ENCODE measurements around the gene BTBD16. TPM values are rescaled to one million over a fixed set of nuclear protein-coding genes. Genes with fewer than 3 reads are reported as not detected.

BTBD16 gene
- total and polyA plus RNA-seq, 4 donors, result 0.42 to 2.8 (median 1.8) TPM

DNA sequence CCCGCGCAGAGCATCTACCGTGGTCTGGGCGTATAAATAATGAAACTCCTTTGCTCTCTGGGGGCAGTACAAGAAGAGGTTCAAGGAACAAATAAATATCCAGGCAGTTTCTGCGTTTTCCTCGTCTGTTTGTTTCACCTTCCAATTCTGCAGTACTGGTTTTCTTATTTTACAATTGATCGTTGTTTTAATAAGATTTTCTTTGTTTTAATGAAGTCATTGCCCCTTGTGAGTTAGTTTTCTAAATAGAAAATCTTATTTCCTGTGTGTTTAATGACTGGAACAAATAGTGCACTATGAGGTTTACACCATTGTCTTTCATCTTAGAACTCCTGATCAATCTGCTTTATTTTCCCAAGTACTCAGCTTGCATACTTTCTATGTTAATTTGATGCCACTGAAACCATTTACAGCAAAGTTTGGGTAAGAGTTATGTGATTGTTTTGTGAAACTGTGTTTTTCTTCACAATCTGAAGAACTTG, 104.6 kb downstream of the BTBD16 start:
- TF ChIP-seq YY1 (IDR thresholded peaks at IDR 0.05), result no peak
- no peak for TF ChIP-seq RAD21 (IDR thresholded peaks at IDR 0.05)
- TF ChIP-seq, protein P1, sequence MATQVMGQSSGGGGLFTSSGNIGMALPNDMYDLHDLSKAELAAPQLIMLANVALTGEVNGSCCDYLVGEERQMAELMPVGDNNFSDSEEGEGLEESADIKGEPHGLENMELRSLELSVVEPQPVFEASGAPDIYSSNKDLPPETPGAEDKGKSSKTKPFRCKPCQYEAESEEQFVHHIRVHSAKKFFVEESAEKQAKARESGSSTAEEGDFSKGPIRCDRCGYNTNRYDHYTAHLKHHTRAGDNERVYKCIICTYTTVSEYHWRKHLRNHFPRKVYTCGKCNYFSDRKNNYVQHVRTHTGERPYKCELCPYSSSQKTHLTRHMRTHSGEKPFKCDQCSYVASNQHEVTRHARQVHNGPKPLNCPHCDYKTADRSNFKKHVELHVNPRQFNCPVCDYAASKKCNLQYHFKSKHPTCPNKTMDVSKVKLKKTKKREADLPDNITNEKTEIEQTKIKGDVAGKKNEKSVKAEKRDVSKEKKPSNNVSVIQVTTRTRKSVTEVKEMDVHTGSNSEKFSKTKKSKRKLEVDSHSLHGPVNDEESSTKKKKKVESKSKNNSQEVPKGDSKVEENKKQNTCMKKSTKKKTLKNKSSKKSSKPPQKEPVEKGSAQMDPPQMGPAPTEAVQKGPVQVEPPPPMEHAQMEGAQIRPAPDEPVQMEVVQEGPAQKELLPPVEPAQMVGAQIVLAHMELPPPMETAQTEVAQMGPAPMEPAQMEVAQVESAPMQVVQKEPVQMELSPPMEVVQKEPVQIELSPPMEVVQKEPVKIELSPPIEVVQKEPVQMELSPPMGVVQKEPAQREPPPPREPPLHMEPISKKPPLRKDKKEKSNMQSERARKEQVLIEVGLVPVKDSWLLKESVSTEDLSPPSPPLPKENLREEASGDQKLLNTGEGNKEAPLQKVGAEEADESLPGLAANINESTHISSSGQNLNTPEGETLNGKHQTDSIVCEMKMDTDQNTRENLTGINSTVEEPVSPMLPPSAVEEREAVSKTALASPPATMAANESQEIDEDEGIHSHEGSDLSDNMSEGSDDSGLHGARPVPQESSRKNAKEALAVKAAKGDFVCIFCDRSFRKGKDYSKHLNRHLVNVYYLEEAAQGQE (IDR thresholded peaks at IDR 0.05), result no peak
- TF ChIP-seq RXRA (IDR thresholded peaks at IDR 0.05), result no peak
- TF ChIP-seq, protein P2, sequence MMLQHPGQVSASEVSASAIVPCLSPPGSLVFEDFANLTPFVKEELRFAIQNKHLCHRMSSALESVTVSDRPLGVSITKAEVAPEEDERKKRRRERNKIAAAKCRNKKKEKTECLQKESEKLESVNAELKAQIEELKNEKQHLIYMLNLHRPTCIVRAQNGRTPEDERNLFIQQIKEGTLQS (IDR thresholded peaks at IDR 0.05), result no peak
- no peak for TF ChIP-seq FOXA2 (IDR thresholded peaks at IDR 0.05)
- TF ChIP-seq, protein P3, sequence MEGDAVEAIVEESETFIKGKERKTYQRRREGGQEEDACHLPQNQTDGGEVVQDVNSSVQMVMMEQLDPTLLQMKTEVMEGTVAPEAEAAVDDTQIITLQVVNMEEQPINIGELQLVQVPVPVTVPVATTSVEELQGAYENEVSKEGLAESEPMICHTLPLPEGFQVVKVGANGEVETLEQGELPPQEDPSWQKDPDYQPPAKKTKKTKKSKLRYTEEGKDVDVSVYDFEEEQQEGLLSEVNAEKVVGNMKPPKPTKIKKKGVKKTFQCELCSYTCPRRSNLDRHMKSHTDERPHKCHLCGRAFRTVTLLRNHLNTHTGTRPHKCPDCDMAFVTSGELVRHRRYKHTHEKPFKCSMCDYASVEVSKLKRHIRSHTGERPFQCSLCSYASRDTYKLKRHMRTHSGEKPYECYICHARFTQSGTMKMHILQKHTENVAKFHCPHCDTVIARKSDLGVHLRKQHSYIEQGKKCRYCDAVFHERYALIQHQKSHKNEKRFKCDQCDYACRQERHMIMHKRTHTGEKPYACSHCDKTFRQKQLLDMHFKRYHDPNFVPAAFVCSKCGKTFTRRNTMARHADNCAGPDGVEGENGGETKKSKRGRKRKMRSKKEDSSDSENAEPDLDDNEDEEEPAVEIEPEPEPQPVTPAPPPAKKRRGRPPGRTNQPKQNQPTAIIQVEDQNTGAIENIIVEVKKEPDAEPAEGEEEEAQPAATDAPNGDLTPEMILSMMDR (IDR thresholded peaks at IDR 0.05; ENCODE audit: low read depth, low read length, missing input control), result no peak
- no peak for TF ChIP-seq SP1 (IDR thresholded peaks at IDR 0.05)
- peak overlapping the region; percentile 93 to 98 for H3K27ac ChIP-seq (ENCODE audit: low read depth in 1 of 2, low read length in 2 of 2)
- 1% methylated on average over 7 of the region's 7 CpGs for WGBS
- peaks cover 0 to 23% (median 11%) of the 10 kb centered on the region in 4 donors for H3K4me1 ChIP-seq (ENCODE audit: control insufficient read depth in 4 of 4, insufficient read depth in 4 of 4, low read length in 3 of 4)
- H3K9me3 ChIP-seq (ENCODE audit: control insufficient read depth in 4 of 4, low read length in 3 of 4), result no peaks in the 10 kb centered on the region
- H3K27me3 ChIP-seq (ENCODE audit: control insufficient read depth in 4 of 4, insufficient read depth in 4 of 4, low read length in 3 of 4), result no peaks in the 10 kb centered on the region
- DNase-seq (ENCODE audit: low spot score), result no peak
- H3K4me3 ChIP-seq (ENCODE audit: low read depth in 1 of 3, low read length in 3 of 3), result peak overlapping the region; percentile 67 to 100 (median 71)
- H3K9ac ChIP-seq (ENCODE audit: low read depth in 1 of 2, low read length in 2 of 2), result peak overlapping the region; percentile 76 to 91
- no peaks in the 10 kb centered on the region for H3K36me3 ChIP-seq (ENCODE audit: control insufficient read depth in 4 of 4, insufficient read depth in 3 of 4, low read depth in 1 of 4, low read length in 3 of 4)

DNA sequence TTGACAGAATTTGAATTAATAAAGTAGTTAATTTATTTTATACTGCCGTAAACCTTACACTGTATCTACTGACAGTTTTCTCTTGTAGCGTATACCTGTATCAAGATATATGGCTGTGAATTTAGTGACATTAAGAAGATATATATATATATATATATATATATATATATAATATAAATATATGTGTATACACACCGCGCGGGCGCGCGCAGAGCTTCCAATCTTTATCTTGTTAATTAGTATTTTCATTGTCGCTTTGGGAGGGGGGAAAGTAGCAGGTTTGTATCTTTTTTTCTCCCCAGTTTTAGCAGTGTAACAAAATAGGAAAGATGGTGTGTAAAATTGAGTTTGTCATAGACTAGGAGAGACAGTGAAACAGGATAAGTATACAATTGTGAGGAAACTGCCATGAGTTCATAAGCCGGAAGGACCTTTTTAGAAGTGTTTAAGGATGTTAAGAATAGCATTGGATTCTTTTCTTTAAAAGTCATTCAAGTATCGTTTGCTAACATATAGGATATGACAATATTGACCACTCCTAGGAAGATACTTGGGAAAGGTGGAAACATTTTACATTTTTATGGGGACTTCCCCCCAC, 105.4 kb downstream of the BTBD16 start:
- no peak for DNase-seq (ENCODE audit: low spot score)
- Histone ChIP-seq H3K4me1 (ENCODE audit: control insufficient read depth in 4 of 4, insufficient read depth in 4 of 4, low read length in 3 of 4) (peaks cover 0 to 23% (median 11%) of the 10 kb centered on the region in 4 donors), H3K36me3 (ENCODE audit: control insufficient read depth in 4 of 4, insufficient read depth in 3 of 4, low read depth in 1 of 4, low read length in 3 of 4) (no peaks in the 10 kb centered on the region), H3K9ac (ENCODE audit: low read depth in 1 of 2, low read length in 2 of 2) (peak overlapping the region in 1 of 2 donors; percentile 91), H3K4me3 (ENCODE audit: low read depth in 1 of 3, low read length in 3 of 3) (no peak overlapping the region), H3K27me3 (ENCODE audit: control insufficient read depth in 4 of 4, insufficient read depth in 4 of 4, low read length in 3 of 4) (no peaks in the 10 kb centered on the region), H3K27ac (ENCODE audit: low read depth in 1 of 2, low read length in 2 of 2) (no peak overlapping the region), H3K9me3 (ENCODE audit: control insufficient read depth in 4 of 4, low read length in 3 of 4) (no peaks in the 10 kb centered on the region)
- WGBS, result 85% methylated on average over 11 of the region's 11 CpGs
- TF ChIP-seq, protein P2 (IDR thresholded peaks at IDR 0.05), result no peak
- TF ChIP-seq RXRA (IDR thresholded peaks at IDR 0.05), result no peak
- no peak for TF ChIP-seq EGR1 (IDR thresholded peaks at IDR 0.05; ENCODE audit: low read depth in 2 of 2)
- TF ChIP-seq HNF4G (IDR thresholded peaks at IDR 0.05), result no peak
- no peak for TF ChIP-seq JUND (IDR thresholded peaks at IDR 0.05)
- TF ChIP-seq, protein P1 (IDR thresholded peaks at IDR 0.05), result no peak
- TF ChIP-seq, protein P3 (IDR thresholded peaks at IDR 0.05; ENCODE audit: low read depth, low read length, missing input control), result no peak
- TF ChIP-seq, protein P4, sequence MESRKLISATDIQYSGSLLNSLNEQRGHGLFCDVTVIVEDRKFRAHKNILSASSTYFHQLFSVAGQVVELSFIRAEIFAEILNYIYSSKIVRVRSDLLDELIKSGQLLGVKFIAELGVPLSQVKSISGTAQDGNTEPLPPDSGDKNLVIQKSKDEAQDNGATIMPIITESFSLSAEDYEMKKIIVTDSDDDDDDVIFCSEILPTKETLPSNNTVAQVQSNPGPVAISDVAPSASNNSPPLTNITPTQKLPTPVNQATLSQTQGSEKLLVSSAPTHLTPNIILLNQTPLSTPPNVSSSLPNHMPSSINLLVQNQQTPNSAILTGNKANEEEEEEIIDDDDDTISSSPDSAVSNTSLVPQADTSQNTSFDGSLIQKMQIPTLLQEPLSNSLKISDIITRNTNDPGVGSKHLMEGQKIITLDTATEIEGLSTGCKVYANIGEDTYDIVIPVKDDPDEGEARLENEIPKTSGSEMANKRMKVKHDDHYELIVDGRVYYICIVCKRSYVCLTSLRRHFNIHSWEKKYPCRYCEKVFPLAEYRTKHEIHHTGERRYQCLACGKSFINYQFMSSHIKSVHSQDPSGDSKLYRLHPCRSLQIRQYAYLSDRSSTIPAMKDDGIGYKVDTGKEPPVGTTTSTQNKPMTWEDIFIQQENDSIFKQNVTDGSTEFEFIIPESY (IDR thresholded peaks at IDR 0.05), result no peak
- no peak for TF ChIP-seq YY1 (IDR thresholded peaks at IDR 0.05)
- no peak for TF ChIP-seq FOXA2 (IDR thresholded peaks at IDR 0.05)
- TF ChIP-seq SP1 (IDR thresholded peaks at IDR 0.05), result no peak
- no peak for TF ChIP-seq FOXA1 (IDR thresholded peaks at IDR 0.05)
- no peak for TF ChIP-seq GABPA (IDR thresholded peaks at IDR 0.05 in 1 of 2, conservative IDR thresholded peaks at IDR 0.05 in 1 of 2)
- no peak for TF ChIP-seq HNF4A (conservative IDR thresholded peaks at IDR 0.05)
- TF ChIP-seq RAD21 (IDR thresholded peaks at IDR 0.05), result no peak
